ENCODE measurements around the gene EXOC3L4.

The EXOC3L4 gene

DNA sequence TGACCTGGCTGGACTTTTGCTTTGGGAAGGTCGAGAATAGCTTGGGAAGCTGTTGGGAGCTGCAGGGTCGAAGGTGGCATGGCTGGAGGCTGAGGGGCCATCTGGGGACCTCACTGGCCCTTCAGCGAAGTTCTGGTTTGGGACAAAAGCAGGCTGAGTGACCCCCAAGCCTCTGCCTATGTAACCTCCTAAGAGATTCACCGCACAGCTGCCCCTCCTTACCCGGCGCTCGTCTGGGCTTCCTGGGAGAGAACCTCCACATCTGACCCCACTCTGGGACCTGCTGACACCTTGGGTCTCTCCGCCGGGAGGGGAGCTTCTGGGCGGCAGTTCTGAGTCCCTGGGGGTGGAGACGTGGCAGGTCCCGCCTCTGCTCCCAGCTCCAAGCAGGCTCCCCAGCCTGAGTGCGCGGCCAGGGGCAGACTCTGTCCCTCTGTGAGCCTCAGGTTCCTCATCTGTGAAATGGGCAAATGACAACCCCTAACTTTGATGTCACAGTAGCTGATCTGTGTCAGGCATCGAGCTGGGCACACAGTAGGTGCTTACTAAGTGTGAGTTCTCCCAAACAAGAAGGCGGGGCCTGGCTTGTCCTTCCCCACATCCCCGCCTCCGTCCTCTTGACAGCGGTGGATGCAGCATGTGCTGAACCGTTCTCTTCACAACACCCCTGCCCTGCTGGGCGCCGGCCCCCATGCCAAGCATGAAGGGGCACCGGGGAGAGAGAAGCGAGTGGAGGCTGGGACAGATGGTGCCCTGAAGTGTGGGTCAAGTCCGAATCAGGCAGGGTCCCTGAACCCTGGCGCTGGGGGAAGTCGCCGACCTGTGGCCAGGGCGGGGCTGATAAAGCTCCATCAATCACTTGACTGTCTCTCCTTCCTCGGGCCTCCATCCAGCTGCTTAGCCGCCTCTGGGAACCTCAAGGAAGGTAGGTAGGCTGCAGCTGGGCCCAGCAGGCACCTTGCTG lies 3.8 kb downstream of the EXOC3L4 start:
- no peak for DNase-seq (ENCODE audit: low read depth)
- no peak overlapping the region for H3K4me3 ChIP-seq (ENCODE audit: low read depth, low read length)
- TF ChIP-seq POLR2A (IDR thresholded peaks at IDR 0.05; ENCODE audit: extremely low read depth, insufficient read length) (no peak), MYC (IDR thresholded peaks at IDR 0.05; ENCODE audit: low read depth, low read length) (no peak)
- TF ChIP-seq, protein P1, sequence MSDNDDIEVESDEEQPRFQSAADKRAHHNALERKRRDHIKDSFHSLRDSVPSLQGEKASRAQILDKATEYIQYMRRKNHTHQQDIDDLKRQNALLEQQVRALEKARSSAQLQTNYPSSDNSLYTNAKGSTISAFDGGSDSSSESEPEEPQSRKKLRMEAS (IDR thresholded peaks at IDR 0.05; ENCODE audit: low read depth, low read length): no peak
- TF ChIP-seq, protein P2, sequence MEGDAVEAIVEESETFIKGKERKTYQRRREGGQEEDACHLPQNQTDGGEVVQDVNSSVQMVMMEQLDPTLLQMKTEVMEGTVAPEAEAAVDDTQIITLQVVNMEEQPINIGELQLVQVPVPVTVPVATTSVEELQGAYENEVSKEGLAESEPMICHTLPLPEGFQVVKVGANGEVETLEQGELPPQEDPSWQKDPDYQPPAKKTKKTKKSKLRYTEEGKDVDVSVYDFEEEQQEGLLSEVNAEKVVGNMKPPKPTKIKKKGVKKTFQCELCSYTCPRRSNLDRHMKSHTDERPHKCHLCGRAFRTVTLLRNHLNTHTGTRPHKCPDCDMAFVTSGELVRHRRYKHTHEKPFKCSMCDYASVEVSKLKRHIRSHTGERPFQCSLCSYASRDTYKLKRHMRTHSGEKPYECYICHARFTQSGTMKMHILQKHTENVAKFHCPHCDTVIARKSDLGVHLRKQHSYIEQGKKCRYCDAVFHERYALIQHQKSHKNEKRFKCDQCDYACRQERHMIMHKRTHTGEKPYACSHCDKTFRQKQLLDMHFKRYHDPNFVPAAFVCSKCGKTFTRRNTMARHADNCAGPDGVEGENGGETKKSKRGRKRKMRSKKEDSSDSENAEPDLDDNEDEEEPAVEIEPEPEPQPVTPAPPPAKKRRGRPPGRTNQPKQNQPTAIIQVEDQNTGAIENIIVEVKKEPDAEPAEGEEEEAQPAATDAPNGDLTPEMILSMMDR (IDR thresholded peaks at IDR 0.05; ENCODE audit: low read depth, low read length): no peak

DNA sequence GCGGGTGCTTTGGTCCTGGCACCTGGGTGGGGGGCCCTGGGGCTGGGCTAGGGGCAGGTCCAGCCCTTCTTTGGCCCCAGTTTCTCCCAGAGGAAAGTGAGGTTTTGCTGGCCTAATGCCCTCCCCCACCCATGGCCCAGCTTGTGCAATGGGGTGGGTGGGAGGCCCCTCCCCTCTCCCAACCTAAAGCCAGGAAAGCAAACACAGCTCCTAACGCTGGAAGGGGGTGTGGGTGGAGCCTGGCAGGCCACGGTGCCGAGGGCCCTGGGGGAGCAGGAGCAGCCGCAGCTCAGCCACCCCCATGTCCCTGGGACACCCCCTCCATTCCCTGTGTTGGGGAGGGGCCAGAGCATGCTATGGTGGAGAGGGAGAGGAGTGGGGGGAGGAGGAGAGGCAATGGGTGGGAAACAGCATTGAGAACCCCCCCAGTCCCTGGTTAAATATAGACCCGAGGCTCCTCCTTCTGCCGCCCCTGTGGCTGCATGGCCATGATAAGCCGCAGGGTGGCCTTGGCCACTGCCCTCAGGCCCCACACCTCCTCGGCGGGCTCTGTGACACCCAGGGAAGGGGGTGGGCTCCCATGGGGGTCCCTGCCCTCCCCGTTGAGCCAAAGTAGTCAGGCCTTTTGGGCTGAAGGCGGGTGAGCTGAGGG lies 4.7 kb downstream of the EXOC3L4 start:
- DNase-seq (ENCODE audit: low read depth): peak; percentile 53
- TF ChIP-seq, protein P2 (IDR thresholded peaks at IDR 0.05; ENCODE audit: low read depth, low read length): no peak
- TF ChIP-seq POLR2A (IDR thresholded peaks at IDR 0.05; ENCODE audit: extremely low read depth, insufficient read length): no peak
- TF ChIP-seq MYC (IDR thresholded peaks at IDR 0.05; ENCODE audit: low read depth, low read length): no peak
- TF ChIP-seq, protein P1 (IDR thresholded peaks at IDR 0.05; ENCODE audit: low read depth, low read length): no peak

GRCh38 chr14:103099733-103100280 lies 5.3 kb downstream of the EXOC3L4 start:
- H3K4me3 ChIP-seq (ENCODE audit: low read depth, low read length): no peak overlapping the region
- no peak for DNase-seq (ENCODE audit: low read depth)
- TF ChIP-seq MYC (IDR thresholded peaks at IDR 0.05; ENCODE audit: low read depth, low read length): no peak

More for the DNA sequence above, 4.7 kb downstream of the EXOC3L4 start:
- no peak overlapping the region for H3K4me3 ChIP-seq (ENCODE audit: low read depth, low read length)

GRCh38 chr14:103100281-103101121 lies 6.0 kb downstream of the EXOC3L4 start:
- DNase-seq (ENCODE audit: low read depth): no peak
- TF ChIP-seq, protein P1 (IDR thresholded peaks at IDR 0.05; ENCODE audit: low read depth, low read length): no peak
- TF ChIP-seq POLR2A (IDR thresholded peaks at IDR 0.05; ENCODE audit: extremely low read depth, insufficient read length) (no peak), MYC (IDR thresholded peaks at IDR 0.05; ENCODE audit: low read depth, low read length) (no peak)
- TF ChIP-seq, protein P2 (IDR thresholded peaks at IDR 0.05; ENCODE audit: low read depth, low read length): no peak
- no peak overlapping the region for H3K4me3 ChIP-seq (ENCODE audit: low read depth, low read length)

DNA sequence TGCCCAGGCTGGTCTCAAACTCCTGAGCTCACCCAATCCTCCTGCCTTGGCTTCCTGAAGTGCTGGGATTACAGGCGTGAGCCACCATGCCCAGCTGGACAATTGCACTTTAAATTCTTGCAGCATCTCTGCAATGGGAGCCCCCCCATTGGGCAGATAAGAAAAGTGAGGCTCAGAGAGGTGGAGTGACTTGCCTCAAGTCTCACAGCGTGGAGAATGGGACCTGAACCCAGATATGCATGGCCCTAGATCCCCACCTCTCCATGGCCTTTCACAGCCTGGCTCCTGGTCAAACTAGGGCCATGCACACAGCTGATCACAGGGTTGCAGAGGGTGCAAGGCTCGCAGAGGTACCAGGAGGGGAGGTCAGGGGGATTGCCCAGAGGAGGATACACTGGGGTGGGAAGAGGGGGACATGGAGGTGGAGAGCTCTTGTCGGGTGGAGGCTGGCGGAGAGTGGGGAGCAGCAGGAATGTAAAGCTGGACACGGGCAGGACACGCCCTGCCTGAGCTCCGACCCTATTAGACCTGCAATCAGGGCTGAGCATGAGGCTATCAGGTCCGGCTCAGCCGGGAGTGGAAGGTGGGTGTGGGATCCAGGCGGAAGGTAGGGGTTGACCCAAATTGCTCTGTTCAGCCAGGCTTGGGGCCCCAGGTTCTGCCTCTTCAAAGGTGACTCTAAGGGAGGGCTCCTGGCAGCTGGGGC lies 6.9 kb downstream of the EXOC3L4 start:
- TF ChIP-seq, protein P1 (IDR thresholded peaks at IDR 0.05; ENCODE audit: low read depth, low read length): no peak
- TF ChIP-seq, protein P2 (IDR thresholded peaks at IDR 0.05; ENCODE audit: low read depth, low read length): no peak
- TF ChIP-seq POLR2A (IDR thresholded peaks at IDR 0.05; ENCODE audit: extremely low read depth, insufficient read length): no peak
- TF ChIP-seq MYC (IDR thresholded peaks at IDR 0.05; ENCODE audit: low read depth, low read length): no peak
- no peak for DNase-seq (ENCODE audit: low read depth)
- no peak overlapping the region for H3K4me3 ChIP-seq (ENCODE audit: low read depth, low read length)
